Lower lobe of right lung (tissue), 2 donors: Measurements from ENCODE around the gene PLPP2. TPM values are rescaled to one million over a fixed set of nuclear protein-coding genes. Genes with fewer than 3 reads are reported as not detected.

Experiments
- ATAC-seq, 2 donors: fragments of 200-7000 bp; cut with Tn5 transposase; one replicate each; pipeline ENCODE4 v1.9.1; 2020 to 2022; ENCODE audit warnings: mild to moderate bottlenecking in 2 of 2, moderate library complexity in 2 of 2
- DNase-seq: peaks from one replicate; pipeline ENCODE4 v3.0.0-alpha.2; 2020
- H3K27ac ChIP-seq: fragments of 200-600 bp; one replicate; pipeline ENCODE4 v1.8.0; 2022
- H3K27me3 ChIP-seq: fragments of 200-600 bp; one replicate; pipeline ENCODE4 v1.8.0; 2022; ENCODE audit warnings: low read depth
- H3K36me3 ChIP-seq: fragments of 200-600 bp; one replicate; pipeline ENCODE4 v1.8.0; 2022; ENCODE audit warnings: mild to moderate bottlenecking
- H3K4me1 ChIP-seq: fragments of 200-600 bp; one replicate; pipeline ENCODE4 v1.8.0; 2022
- H3K4me3 ChIP-seq: fragments of 200-600 bp; one replicate; pipeline ENCODE4 v1.8.0; 2022; ENCODE audit warnings: mild to moderate bottlenecking
- H3K9me3 ChIP-seq: fragments of 200-600 bp; one replicate; pipeline ENCODE4 v1.8.0; 2022
- CTCF ChIP-seq: fragments of 200-600 bp; IDR thresholded peaks from one replicate; pipeline ENCODE4 v1.8.0; 2022; ENCODE audit warnings: antibody characterized with exemption, mild to moderate bottlenecking
- intact Hi-C: fragments of 100-400 bp; cut with DNase I; formaldehyde crosslinking; loops from one replicate; pipeline ENCODE4 v1.11.0; 2022
- total RNA-seq: library from RNA; stranded (reverse); fragmentation: NEBNext Ultra II Directional; extraction: Animal tissue kit (Norgen Biotek cat#: 25700); gene quantifications from one replicate; pipeline ENCODE4 v1.2.1, GENCODE V29; 2021
- donor health status: DM: no; HTN: yes; CAD: no; lungs with severe emphysema.

The PLPP2 gene
- total RNA-seq, 1 donor from 2014 or later = 11.7 TPM

DNA sequence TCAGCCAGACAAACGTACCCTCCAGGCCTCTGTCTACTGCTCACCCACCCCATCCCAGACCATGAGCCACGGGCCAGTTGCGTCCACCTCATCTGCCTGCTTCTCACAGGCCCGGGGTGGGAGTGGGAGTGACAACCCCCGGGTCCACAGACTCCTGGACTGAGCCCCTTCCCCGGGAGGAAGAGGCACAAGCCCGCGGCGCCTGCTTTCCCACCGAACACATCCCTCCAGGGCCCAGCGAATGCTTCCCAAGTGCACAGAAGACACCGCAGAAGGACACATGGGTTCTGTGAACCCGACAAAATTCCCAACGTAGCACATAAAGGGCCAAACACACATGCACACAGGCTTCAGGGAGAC, 18.0 kb upstream of the PLPP2 start:
- peak overlapping the region; percentile 62 for H3K27ac ChIP-seq
- no peak for ATAC-seq
- no peaks in the 10 kb centered on the region for H3K9me3 ChIP-seq
- H3K36me3 ChIP-seq = peaks cover 74% of the 10 kb centered on the region
- intact Hi-C loops = no loop called here
- TF ChIP-seq CTCF = no peak
- DNase-seq = no peak
- H3K4me3 ChIP-seq = peak overlapping the region; percentile 47
- peaks cover 6% of the 10 kb centered on the region for H3K4me1 ChIP-seq
- no peaks in the 10 kb centered on the region for H3K27me3 ChIP-seq

DNA sequence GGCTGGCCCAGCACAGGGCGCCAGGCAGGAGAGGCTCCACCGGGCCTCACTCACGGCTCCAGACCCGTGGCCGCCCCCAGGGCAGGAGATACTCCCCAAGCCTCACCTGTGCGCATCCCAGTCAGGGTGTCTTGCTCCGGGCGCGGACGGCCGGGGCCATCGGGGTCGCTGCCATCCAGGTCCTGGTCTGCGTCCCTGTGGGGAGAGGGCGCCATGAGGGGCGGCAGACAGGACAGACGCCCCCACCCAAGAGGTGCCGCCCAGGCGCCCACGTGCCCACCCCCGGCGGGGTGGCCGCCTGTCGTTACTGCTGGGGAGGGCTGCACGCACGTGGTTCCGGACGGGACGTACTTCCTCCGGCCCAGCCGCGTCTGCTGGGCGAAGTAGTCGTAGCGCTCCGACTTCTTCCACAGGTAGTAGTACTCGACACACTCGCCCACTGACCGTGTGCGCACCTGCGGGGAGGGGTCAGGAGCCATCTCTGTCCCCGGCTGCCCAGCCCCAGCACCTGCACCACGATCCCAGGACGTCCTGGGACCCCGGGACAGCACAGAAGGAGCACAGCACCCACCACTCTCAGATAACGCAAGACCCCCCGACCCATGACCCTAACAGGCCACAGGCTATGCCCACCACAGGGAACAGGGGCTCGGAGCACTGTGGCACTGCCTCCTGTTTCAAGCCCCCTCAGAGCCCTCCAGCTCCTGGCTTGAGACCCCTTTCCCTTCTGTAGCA, 17.4 kb upstream of the PLPP2 start:
- peak overlapping the region; percentile 47 for H3K4me3 ChIP-seq
- H3K4me1 ChIP-seq = peaks cover 3% of the 10 kb centered on the region
- peaks cover 68% of the 10 kb centered on the region for H3K36me3 ChIP-seq
- TF ChIP-seq CTCF = no peak
- DNase-seq (no peak), ATAC-seq (peak; percentile 4 to 18)
- intact Hi-C loops = no loop called here
- H3K27me3 ChIP-seq = no peaks in the 10 kb centered on the region
- H3K27ac ChIP-seq = peak overlapping the region; percentile 62
- no peaks in the 10 kb centered on the region for H3K9me3 ChIP-seq

- peak; percentile 13 to 22 for ATAC-seq
- H3K4me1 ChIP-seq = no peaks in the 10 kb centered on the region
- intact Hi-C loops = no loop called here
- no peak for DNase-seq
- H3K4me3 ChIP-seq = peak overlapping the region; percentile 47
- peaks cover 61% of the 10 kb centered on the region for H3K36me3 ChIP-seq
- H3K9me3 ChIP-seq = no peaks in the 10 kb centered on the region
- peak overlapping the region; percentile 62 for H3K27ac ChIP-seq
- TF ChIP-seq CTCF = no peak
- no peaks in the 10 kb centered on the region for H3K27me3 ChIP-seq
Observed at GRCh38 chr19:307793-308420, 16.7 kb upstream of the PLPP2 start.

DNA sequence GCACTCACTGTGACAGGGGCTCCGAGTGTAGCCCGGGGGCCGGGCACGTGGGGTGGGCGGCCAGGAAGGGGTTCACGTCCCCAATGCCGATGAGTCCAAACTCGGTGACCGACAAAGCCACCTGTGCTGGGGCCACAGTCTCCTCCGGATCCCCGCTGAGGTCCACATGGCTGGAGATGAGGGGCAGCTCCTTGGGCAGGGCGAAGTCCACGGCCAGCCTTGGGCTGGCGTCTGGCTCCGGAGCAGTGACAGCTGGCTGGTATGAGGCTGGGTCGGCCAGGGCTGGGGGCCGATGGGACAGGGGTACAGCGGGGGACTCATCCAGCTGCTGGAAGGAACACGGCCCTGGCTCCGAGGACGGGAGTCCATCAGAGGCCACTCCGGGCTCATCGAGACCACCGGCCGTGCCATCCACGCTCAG, 15.9 kb upstream of the PLPP2 start:
- peaks cover 60% of the 10 kb centered on the region for H3K36me3 ChIP-seq

More for the DNA sequence above, 15.9 kb upstream of the PLPP2 start:
- Histone ChIP-seq H3K4me3 (peak overlapping the region; percentile 47), H3K4me1 (no peaks in the 10 kb centered on the region), H3K9me3 (no peaks in the 10 kb centered on the region), H3K27me3 (no peaks in the 10 kb centered on the region), H3K27ac (peak overlapping the region; percentile 62)
- DNase-seq = no peak
- TF ChIP-seq CTCF = no peak
- intact Hi-C loops = no loop called here
- no peak for ATAC-seq
